HepG2 (cell line): ENCODE measurements around the gene GPR152. TPM values are rescaled to one million over a fixed set of nuclear protein-coding genes. Genes with fewer than 3 reads are reported as not detected.

Experiments used
- CERS6 ChIP-seq: sonication (generic); formaldehyde crosslinking; IDR thresholded peaks from 2 replicates; pipeline ENCODE4 v1.5.0; 2020; ENCODE audit warnings: missing genetic modification reagents
- CREB1 ChIP-seq, 2 experiments: fragments of 450-650 bp in 1 of 2; IDR thresholded peaks; 2 replicates each; pipeline ENCODE4 v1.6.1; 2016 to 2017; ENCODE audit warnings: control low read depth in 1 of 2, mild to moderate bottlenecking in 1 of 2, missing compliant biosample characterization in 1 of 2, missing genetic modification characterization in 1 of 2
- EEA1 ChIP-seq: sonication (generic); formaldehyde crosslinking; IDR thresholded peaks from 2 replicates; pipeline ENCODE4 v1.5.1; 2020; ENCODE audit warnings: mild to moderate bottlenecking, missing genetic modification reagents, borderline replicate concordance
- JARID2 ChIP-seq: sonication (generic); formaldehyde crosslinking; IDR thresholded peaks from 2 replicates; pipeline ENCODE4 v1.8.1; 2023; ENCODE audit warnings: missing genetic modification reagents, inconsistent platforms; ENCODE audit not compliant: insufficient replicate concordance
- POLR2A ChIP-seq, 2 experiments: IDR thresholded peaks; 2 replicates each; pipeline ENCODE4 v1.6.1; 2011; ENCODE audit warnings: low read depth in 2 of 2, low read length in 2 of 2, mild to moderate bottlenecking in 1 of 2, moderate library complexity in 1 of 2; ENCODE audit not compliant: insufficient read depth in 1 of 2
- SAP130 ChIP-seq: IDR thresholded peaks from 2 replicates; pipeline ENCODE4 v1.6.1; 2016; ENCODE audit warnings: low read depth
- ZBTB40 ChIP-seq, 2 experiments: fragments of 450-650 bp in 1 of 2; sonication (generic) in 1 of 2; formaldehyde crosslinking in 1 of 2; IDR thresholded peaks; 2 replicates each; pipeline versions ENCODE4 v1.6.1 to v1.8.0; 2016 to 2022; ENCODE audit warnings: antibody characterized with exemption in 1 of 2, mild to moderate bottlenecking in 1 of 2, missing genetic modification reagents in 1 of 2
- ZNF230 ChIP-seq: sonication (generic); formaldehyde crosslinking; IDR thresholded peaks from 2 replicates; pipeline ENCODE4 v1.4.0; 2020; ENCODE audit warnings: mild to moderate bottlenecking, missing genetic modification reagents
- ZNF30 ChIP-seq: sonication (generic); formaldehyde crosslinking; IDR thresholded peaks from 2 replicates; pipeline ENCODE4 v1.5.0; 2020; ENCODE audit warnings: mild to moderate bottlenecking, missing genetic modification reagents
- ZNF740 ChIP-seq: sonication (generic); formaldehyde crosslinking; IDR thresholded peaks from 2 replicates; pipeline ENCODE4 v1.4.0; 2020; ENCODE audit warnings: missing genetic modification reagents
- polyA plus RNA-seq, 8 experiments: library from polyadenylated mRNA; depleted of rRNA in 3 of 8; stranded (reverse) in 7 of 8; unstranded in 1 of 8; fragments of >200 nt; fragmentation: Illumina TruSeq in 4 of 8; extraction: Trizol in 4 of 8; gene quantifications; 2 replicates each; pipeline versions ENCODE4 v1.2.1 to v1.2.3, GENCODE V29; 2011 to 2016; ENCODE audit warnings: low read depth in 4 of 8, missing spikeins in 1 of 8, mixed read lengths in 1 of 8; ENCODE audit not compliant: insufficient read depth in 1 of 8
- total RNA-seq, 5 experiments: library from RNA; depleted of rRNA; stranded (reverse); fragments of >200 nt; fragmentation: Illumina TruSeq; extraction: Trizol; gene quantifications; 2 replicates each; pipeline ENCODE4 v1.2.3, GENCODE V29; 2016; ENCODE audit warnings: low read depth in 1 of 5
- TF ChIP-seq, protein P1 (sequence below): sonication (generic); formaldehyde crosslinking; conservative IDR thresholded peaks from 2 replicates; pipeline ENCODE4 v1.8.0; 2022; ENCODE audit warnings: missing genetic modification reagents
- TF ChIP-seq, protein P2 (sequence below): sonication (generic); formaldehyde crosslinking; IDR thresholded peaks from 2 replicates; pipeline ENCODE4 v1.4.0; 2020; ENCODE audit warnings: low read depth, mild to moderate bottlenecking, missing genetic modification reagents

The GPR152 gene
- total and polyA plus RNA-seq, 2 of the 13 experiments (the other 11 are each of a cell fraction or from before 2014, with no cell fraction given): not detected

DNA sequence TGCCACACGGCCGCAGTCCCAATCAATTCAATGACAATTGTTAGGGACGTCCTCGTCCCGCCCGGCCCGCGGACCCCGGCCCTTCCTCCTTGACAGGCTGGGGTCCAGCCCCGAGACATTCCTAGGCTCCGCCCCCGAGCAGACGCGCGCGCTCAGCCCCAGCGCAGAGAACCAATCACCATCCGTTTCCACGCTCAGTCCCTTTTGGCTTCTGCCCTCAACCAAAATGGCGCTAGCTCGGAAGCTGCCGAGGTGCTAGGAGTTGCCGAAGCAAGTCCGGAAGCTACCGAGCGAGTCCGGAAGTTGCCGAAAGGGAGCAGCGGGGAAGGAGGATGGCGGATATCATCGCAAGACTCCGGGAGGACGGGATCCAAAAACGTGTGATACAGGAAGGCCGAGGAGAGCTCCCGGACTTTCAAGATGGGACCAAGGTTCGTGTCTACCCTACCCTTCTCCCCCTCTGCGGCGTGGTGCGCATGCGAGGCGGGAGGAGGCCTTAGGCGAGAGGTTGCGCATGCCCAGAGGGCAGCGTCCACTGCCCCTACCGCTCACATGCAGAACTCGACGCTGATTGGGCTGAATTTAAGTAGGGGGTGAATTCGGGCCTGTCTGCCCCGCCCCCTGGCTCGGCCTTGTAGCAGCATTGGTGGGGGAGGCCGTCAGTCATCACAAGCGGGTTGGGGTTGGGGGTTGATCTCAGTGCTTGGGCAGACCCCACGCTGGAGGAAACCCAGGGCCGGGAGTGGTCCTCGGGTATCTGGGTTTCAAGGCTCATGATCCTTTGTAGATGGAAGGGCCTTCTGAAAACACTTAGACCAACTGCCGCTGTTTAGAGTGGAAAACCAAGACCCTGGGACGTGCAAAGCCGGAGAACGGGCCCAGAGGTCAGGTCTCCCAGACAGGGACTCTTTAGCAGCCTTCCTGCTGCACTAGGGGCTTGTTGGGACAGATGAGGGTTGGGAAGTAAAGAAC, 30.6 kb upstream of the GPR152 start, which contains the start of gene AIP (continued):
- TF ChIP-seq, protein P1, sequence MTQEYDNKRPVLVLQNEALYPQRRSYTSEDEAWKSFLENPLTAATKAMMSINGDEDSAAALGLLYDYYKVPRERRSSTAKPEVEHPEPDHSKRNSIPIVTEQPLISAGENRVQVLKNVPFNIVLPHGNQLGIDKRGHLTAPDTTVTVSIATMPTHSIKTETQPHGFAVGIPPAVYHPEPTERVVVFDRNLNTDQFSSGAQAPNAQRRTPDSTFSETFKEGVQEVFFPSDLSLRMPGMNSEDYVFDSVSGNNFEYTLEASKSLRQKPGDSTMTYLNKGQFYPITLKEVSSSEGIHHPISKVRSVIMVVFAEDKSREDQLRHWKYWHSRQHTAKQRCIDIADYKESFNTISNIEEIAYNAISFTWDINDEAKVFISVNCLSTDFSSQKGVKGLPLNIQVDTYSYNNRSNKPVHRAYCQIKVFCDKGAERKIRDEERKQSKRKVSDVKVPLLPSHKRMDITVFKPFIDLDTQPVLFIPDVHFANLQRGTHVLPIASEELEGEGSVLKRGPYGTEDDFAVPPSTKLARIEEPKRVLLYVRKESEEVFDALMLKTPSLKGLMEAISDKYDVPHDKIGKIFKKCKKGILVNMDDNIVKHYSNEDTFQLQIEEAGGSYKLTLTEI (CRISPR knock-in tag): no peak
- TF ChIP-seq JARID2 (CRISPR knock-in tag) (peak; percentile 97), CERS6 (CRISPR knock-in tag) (peak; percentile 88; the same call in 1 of the 2 replicates), POLR2A (IDR thresholded peaks at IDR 0.05; ENCODE audit: insufficient read depth in 1 of 2, low read depth in 2 of 2, low read length in 2 of 2) (peak; percentile 62 to 68), ZNF740 (CRISPR knock-in tag) (0 out of 2 replicates have a peak, but pooled peaks have one; percentile 79), ZBTB40 (IDR thresholded peaks at IDR 0.05) (no peak), ZBTB40 (CRISPR knock-in tag; IDR thresholded peaks at IDR 0.05) (peak; percentile 81; the same call in 1 of the 2 replicates), EEA1 (CRISPR knock-in tag) (peak; percentile 94; the same call in 1 of the 2 replicates), ZNF230 (peak; percentile 94; the same call in 1 of the 2 replicates), CREB1 (IDR thresholded peaks at IDR 0.05) (peak; percentile 45; the same call in 1 of the 2 replicates), CREB1 (CRISPR knock-in tag; IDR thresholded peaks at IDR 0.05) (peak; percentile 91), ZNF30 (CRISPR knock-in tag) (peak; percentile 92), SAP130 (peak; percentile 89)
- TF ChIP-seq, protein P2, sequence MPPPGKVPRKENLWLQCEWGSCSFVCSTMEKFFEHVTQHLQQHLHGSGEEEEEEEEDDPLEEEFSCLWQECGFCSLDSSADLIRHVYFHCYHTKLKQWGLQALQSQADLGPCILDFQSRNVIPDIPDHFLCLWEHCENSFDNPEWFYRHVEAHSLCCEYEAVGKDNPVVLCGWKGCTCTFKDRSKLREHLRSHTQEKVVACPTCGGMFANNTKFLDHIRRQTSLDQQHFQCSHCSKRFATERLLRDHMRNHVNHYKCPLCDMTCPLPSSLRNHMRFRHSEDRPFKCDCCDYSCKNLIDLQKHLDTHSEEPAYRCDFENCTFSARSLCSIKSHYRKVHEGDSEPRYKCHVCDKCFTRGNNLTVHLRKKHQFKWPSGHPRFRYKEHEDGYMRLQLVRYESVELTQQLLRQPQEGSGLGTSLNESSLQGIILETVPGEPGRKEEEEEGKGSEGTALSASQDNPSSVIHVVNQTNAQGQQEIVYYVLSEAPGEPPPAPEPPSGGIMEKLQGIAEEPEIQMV (CRISPR knock-in tag): peak; percentile 91
